Calu3 (cell line): ENCODE results near the gene MICALL2. TPM values are rescaled to one million over a fixed set of nuclear protein-coding genes. Genes with fewer than 3 reads are reported as not detected.

Source experiments
- BruUV-seq: library from RNA; stranded (reverse); fragments of 400-500 nt; replicated peaks from 2 replicates; lab custom pipeline; 2021; lab: Mats Ljungman, UMichigan
- CTCF ChIA-PET: fragments of 300-600 bp; sonication (Branson Sonifier 250); formaldehyde crosslinking; loops from one replicate; lab custom pipeline; 2022; ENCODE audit warnings: antibody characterized with exemption; lab: Charles Lee
- DNase-seq: peaks from one replicate; pipeline ENCODE4 v3.0.0; 2022
- H3K27ac Mint-ChIP-seq: one replicate; pipeline ENCODE4 v1.8.0; 2022; ENCODE audit warnings: mixed read lengths; ENCODE audit not compliant: unreplicated experiment
- H3K27me3 Mint-ChIP-seq: one replicate; pipeline ENCODE4 v1.8.0; 2022; ENCODE audit warnings: mixed read lengths; ENCODE audit not compliant: unreplicated experiment
- H3K36me3 Mint-ChIP-seq: one replicate; pipeline ENCODE4 v1.8.0; 2022; ENCODE audit warnings: mild to moderate bottlenecking, moderate library complexity, mixed read lengths; ENCODE audit not compliant: insufficient read depth, unreplicated experiment
- H3K4me1 Mint-ChIP-seq: one replicate; pipeline ENCODE4 v1.8.0; 2022; ENCODE audit warnings: mild to moderate bottlenecking, low read depth, mixed read lengths; ENCODE audit not compliant: unreplicated experiment
- H3K4me3 Mint-ChIP-seq: one replicate; pipeline ENCODE4 v1.8.0; 2022; ENCODE audit warnings: mild to moderate bottlenecking, low read depth, moderate library complexity, mixed read lengths; ENCODE audit not compliant: unreplicated experiment
- H3K9me3 Mint-ChIP-seq: one replicate; pipeline ENCODE4 v1.8.0; 2022; ENCODE audit warnings: low read depth, mixed read lengths; ENCODE audit not compliant: unreplicated experiment
- CTCF ChIP-seq: fragments of 200-600 bp; IDR thresholded peaks from one replicate; pipeline ENCODE4 v1.8.0; 2022; ENCODE audit warnings: antibody characterized with exemption; ENCODE audit not compliant: unreplicated experiment
- intact Hi-C: fragments of 100-400 bp; cut with micrococcal nuclease; formaldehyde crosslinking; loops from one replicate; pipeline ENCODE4 v1.10.0; 2022; ENCODE audit not compliant: unreplicated experiment
- total RNA-seq: library from RNA; stranded (reverse); gene quantifications from 2 replicates; pipeline ENCODE4 v1.2.3, GENCODE V29; 2022

The MICALL2 gene
- total RNA-seq, 1 experiment from 2014 or later, result 162 TPM

- no peak overlapping the region for H3K27ac Mint-ChIP-seq
Measured at GRCh38 chr7:1424041-1424440, 35.2 kb downstream of the MICALL2 start.

GRCh38 chr7:1423264-1423811 is 35.9 kb downstream of the MICALL2 start:
- no peak for TF ChIP-seq CTCF
- Mint-ChIP-seq H3K4me3 (no peak overlapping the region), H3K27ac (no peak overlapping the region), H3K27me3 (peaks cover 98% of the 10 kb centered on the region), H3K9me3 (no peaks in the 10 kb centered on the region), H3K4me1 (no peaks in the 10 kb centered on the region), H3K36me3 (peaks cover 32% of the 10 kb centered on the region)
- DNase-seq, result no peak
- intact Hi-C loops, result no loop called here
- no TSS peak for BruUV-seq
- CTCF ChIA-PET, result interaction anchor here (0.7 to 1.5 kb wide), 2 partner anchors 11 to 230 kb away, joined by 3 read pairs; no protein-coding TSS in a partner anchor

More at GRCh38 chr7:1424041-1424440, 35.2 kb downstream of the MICALL2 start:
- Mint-ChIP-seq H3K27me3 (peaks cover 98% of the 10 kb centered on the region), H3K4me3 (no peak overlapping the region), H3K9me3 (no peaks in the 10 kb centered on the region), H3K4me1 (no peaks in the 10 kb centered on the region), H3K36me3 (peaks cover 36% of the 10 kb centered on the region)
- BruUV-seq, result no TSS peak
- no peak for DNase-seq
- intact Hi-C loops, result no loop called here
- TF ChIP-seq CTCF, result no peak
- CTCF ChIA-PET, result interaction anchor here (0.7 to 1.5 kb wide), 3 partner anchors 11 to 231 kb away, joined by 3 to 6 read pairs (median 3); no protein-coding TSS in a partner anchor

- Mint-ChIP-seq H3K27ac (no peak overlapping the region), H3K4me1 (no peaks in the 10 kb centered on the region), H3K36me3 (peaks cover 31% of the 10 kb centered on the region), H3K27me3 (peaks cover 98% of the 10 kb centered on the region), H3K4me3 (no peak overlapping the region), H3K9me3 (no peaks in the 10 kb centered on the region)
- no peak for DNase-seq
- intact Hi-C loops, result no loop called here
- CTCF ChIA-PET, result interaction anchor here (0.5 kb wide), 1 partner anchor 1983 kb away, joined by 3 read pairs; no protein-coding TSS in a partner anchor
- BruUV-seq, result no TSS peak
- no peak for TF ChIP-seq CTCF
Measured at GRCh38 chr7:1422512-1423263, 36.6 kb downstream of the MICALL2 start.

GRCh38 chr7:1421946-1422345 is 37.3 kb downstream of the MICALL2 start:
- CTCF ChIA-PET, result no interaction called here
- no TSS peak for BruUV-seq

More at GRCh38 chr7:1421946-1422345, 37.3 kb downstream of the MICALL2 start:
- TF ChIP-seq CTCF, result no peak
- Mint-ChIP-seq H3K27me3 (peaks cover 98% of the 10 kb centered on the region), H3K4me1 (no peaks in the 10 kb centered on the region), H3K4me3 (no peak overlapping the region), H3K27ac (no peak overlapping the region), H3K9me3 (no peaks in the 10 kb centered on the region), H3K36me3 (peaks cover 23% of the 10 kb centered on the region)
- intact Hi-C loops, result no loop called here
- DNase-seq, result no peak
